Type B pancreatic cell (in vitro differentiated cells): ENCODE results near the gene NOP53. TPM values are rescaled to one million over a fixed set of nuclear protein-coding genes. Genes with fewer than 3 reads are reported as not detected.

Source experiments
- DNase-seq: peaks from one replicate; pipeline ENCODE4 v3.0.0; 2021; ENCODE audit warnings: mixed read lengths; ENCODE audit not compliant: unreplicated experiment; ENCODE audit errors: extremely low spot score
- H3K27ac Mint-ChIP-seq: 2 replicates; pipeline ENCODE4 v1.8.0; 2021; ENCODE audit warnings: mild to moderate bottlenecking, mixed read lengths
- H3K27me3 Mint-ChIP-seq: 2 replicates; pipeline ENCODE4 v1.8.0; 2021; ENCODE audit warnings: mixed read lengths
- H3K36me3 Mint-ChIP-seq: 2 replicates; pipeline ENCODE4 v1.8.0; 2021; ENCODE audit warnings: mixed read lengths
- H3K4me1 Mint-ChIP-seq: one replicate; pipeline ENCODE4 v1.8.0; 2021; ENCODE audit warnings: mixed read lengths; ENCODE audit not compliant: unreplicated experiment
- H3K4me3 Mint-ChIP-seq: 2 replicates; pipeline ENCODE4 v1.8.0; 2021; ENCODE audit warnings: mild to moderate bottlenecking, mixed read lengths
- H3K9me3 Mint-ChIP-seq: 2 replicates; pipeline ENCODE4 v1.8.0; 2021; ENCODE audit warnings: mixed read lengths
- long read RNA-seq: library from polyadenylated mRNA; unstranded; transcript quantifications from one replicate; pipeline ENCODE4 v2.0.0, GENCODE V29; 2020
- total RNA-seq: library from RNA; stranded (reverse); gene quantifications from 2 replicates; pipeline ENCODE4 v1.2.1, GENCODE V29; 2021; ENCODE audit warnings: low replicate concordance
- TF ChIP-seq, protein P1 (sequence below): fragments of 200-600 bp; sonication (generic); conservative IDR thresholded peaks from 2 replicates; pipeline ENCODE4 v1.5.0; 2021; ENCODE audit warnings: antibody characterized with exemption, mild to moderate bottlenecking

NOP53 gene
- total RNA-seq, result 274 and 291 TPM in 2 replicates
- long read RNA-seq, transcript NOP53-206 (2 exons, 265 nt), result major isoform, 17 of 23 reads
- long read RNA-seq, transcript NOP53-201 (13 exons, 1,528 nt), result minor isoform, 5 of 23 reads
- long read RNA-seq, partial matches to known transcripts, result 1 of 23 reads
- long read RNA-seq, other reads (novel, unspliced or antisense), result 0 of 23 reads

DNA sequence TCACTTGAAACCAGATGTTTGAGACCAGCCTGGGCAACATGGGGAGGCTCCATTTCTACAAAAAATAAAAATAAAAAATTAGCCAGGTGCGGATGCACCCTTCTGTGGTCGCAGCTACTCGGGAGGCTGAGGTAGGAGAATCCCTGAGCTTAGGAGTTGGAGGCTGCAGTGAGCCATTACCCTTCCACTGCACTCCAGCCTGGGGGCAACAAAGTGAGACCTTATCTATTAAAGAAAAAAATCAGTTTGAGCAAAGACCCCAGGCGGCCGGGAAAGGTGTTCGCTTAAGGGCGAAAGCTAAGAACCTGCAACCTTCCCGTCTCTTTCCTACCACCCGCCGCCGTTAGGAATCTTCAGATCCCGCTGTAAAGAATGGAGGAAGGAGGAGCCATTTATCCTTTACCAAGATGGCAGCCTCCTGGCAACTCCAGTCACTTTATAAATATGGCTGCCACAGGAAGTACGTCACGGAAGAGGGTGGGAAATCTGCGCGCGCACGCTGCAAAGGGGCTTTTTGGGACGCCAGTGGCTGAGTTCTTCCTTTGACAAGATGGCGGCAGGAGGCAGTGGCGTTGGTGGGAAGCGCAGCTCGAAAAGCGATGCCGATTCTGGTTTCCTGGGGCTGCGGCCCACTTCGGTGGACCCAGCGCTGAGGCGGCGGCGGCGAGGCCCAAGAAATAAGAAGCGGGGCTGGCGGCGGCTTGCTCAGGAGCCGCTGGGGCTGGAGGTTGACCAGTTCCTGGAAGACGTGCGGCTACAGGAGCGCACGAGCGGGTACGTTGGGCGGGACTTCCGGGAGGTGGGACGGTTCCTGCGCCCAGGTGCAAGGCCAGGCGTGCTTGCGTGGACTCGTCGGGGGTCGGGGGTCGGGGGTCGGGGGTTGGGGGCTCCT, at the start of gene NOP53:
NOP53 (plus strand) TSS at position 537 of the 892 bp plus-strand sequence; CDS start at position 551, 14 bp downstream.
- TF ChIP-seq, protein P1, sequence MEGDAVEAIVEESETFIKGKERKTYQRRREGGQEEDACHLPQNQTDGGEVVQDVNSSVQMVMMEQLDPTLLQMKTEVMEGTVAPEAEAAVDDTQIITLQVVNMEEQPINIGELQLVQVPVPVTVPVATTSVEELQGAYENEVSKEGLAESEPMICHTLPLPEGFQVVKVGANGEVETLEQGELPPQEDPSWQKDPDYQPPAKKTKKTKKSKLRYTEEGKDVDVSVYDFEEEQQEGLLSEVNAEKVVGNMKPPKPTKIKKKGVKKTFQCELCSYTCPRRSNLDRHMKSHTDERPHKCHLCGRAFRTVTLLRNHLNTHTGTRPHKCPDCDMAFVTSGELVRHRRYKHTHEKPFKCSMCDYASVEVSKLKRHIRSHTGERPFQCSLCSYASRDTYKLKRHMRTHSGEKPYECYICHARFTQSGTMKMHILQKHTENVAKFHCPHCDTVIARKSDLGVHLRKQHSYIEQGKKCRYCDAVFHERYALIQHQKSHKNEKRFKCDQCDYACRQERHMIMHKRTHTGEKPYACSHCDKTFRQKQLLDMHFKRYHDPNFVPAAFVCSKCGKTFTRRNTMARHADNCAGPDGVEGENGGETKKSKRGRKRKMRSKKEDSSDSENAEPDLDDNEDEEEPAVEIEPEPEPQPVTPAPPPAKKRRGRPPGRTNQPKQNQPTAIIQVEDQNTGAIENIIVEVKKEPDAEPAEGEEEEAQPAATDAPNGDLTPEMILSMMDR, result peak; percentile 27
- Mint-ChIP-seq H3K4me3 (peak within 1 kb of the TSS; percentile 99), H3K9me3 (no peaks in the 10 kb centered on the region), H3K27me3 (peaks cover 10% of the 10 kb centered on the region), H3K36me3 (peaks cover 16% of the 10 kb centered on the region), H3K27ac (peak within 1 kb of the TSS; percentile 100), H3K4me1 (peaks cover 9% of the 10 kb centered on the region)
- DNase-seq, result peak; percentile 97

DNA sequence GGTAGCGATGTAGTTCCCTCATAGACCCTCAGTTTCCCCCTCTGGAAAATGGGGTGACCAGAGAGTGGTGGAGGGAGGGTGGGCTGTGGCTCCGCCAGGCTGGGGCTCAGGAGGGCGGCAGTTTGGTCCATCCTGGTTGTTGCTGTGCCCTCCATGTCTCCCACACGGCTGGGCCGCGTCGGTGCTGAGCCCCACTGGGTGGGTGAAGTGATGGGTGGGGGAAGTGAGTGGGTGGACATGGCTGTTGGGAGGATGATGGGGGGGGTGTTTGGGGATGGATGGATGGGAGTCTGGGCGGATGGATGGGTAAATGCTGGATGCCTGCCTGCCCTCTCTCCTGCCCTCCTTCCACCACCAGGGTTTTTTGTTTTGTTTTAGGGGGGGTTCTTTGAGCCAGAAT, 48.7 kb upstream of the NOP53 start:
- H3K36me3 Mint-ChIP-seq, result no peaks in the 10 kb centered on the region
- H3K4me3 Mint-ChIP-seq, result no peak overlapping the region
- TF ChIP-seq, protein P1, result no peak
- H3K4me1 Mint-ChIP-seq, result peaks cover 5% of the 10 kb centered on the region
- DNase-seq, result no peak
- no peak overlapping the region for H3K27ac Mint-ChIP-seq
- no peaks in the 10 kb centered on the region for H3K27me3 Mint-ChIP-seq
- no peaks in the 10 kb centered on the region for H3K9me3 Mint-ChIP-seq

DNA sequence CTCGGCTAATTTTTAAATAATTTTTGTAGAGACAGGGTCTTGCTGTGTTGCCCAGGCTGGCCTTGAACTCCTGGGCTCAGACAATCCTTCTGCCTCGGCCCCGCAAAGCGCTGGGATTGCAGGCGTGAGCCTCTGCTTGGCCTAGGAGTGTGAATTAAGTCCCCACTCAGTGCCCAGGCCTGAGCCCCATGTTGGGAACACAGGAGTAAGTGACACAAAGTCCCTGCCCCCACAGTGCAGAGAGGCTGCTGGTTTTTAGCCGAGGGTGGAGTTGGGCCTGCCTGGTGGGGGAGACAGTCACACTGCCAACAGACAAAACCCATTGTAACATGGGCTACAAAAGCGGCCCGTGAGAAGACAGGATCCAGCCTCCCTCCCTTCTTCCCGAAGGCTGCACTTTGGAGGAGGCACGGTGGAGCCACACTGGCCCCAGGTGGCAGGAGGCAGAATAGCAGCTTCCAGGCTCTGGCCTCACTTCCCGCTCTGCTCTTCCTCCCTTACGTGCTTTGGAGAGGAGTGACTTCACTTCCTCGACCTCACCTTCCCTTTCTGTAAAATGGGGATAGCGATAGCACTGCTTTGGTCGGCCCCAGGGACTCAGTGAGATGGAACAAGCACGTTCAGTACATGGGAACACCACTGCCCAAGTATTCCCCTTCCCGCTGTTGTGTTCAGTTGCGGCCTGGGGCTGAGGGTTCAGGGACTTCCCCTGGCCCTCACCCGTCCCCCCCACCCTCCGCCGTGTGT, 47.3 kb upstream of the NOP53 start:
- H3K4me3 Mint-ChIP-seq, result no peak overlapping the region
- no peak overlapping the region for H3K27ac Mint-ChIP-seq
- no peaks in the 10 kb centered on the region for H3K9me3 Mint-ChIP-seq
- no peaks in the 10 kb centered on the region for H3K27me3 Mint-ChIP-seq
- H3K36me3 Mint-ChIP-seq, result peaks cover 3% of the 10 kb centered on the region
- TF ChIP-seq, protein P1, result peak; percentile 98
- peaks cover 5% of the 10 kb centered on the region for H3K4me1 Mint-ChIP-seq
- no peak for DNase-seq

DNA sequence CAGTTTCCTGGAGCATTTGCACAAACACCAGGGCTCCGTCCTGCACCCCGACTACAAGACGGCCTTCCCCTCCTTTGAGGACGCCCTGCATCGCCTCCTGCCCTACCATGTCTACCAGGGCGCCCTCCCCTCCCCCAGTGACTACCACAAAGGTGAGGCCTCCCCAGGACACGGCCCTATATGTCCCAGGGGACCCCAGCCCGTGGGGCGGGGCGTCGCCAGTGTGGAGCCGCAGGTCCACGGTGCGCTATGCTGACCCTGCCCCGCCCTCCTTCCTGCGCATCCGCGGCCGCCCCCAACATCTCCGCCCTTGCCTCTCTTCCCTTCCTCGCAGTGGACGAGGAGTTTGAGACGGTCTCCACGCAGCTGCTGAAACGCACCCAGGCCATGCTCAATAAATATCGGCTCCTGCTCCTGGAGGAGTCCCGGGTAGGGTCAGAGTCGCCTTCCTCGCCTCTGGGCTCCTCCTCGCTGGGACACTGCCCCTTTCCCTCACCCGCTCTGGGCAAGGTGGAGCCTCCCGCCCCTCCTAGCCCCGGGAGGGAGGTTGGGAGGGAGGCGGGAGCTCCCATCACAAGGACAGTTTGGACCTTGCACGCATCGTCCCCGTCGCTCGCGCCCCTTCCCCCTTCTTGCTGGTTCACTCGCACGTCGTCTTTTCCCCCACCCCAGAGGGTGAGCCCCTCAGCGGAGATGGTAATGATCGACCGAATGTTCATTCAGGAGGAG, 46.6 kb upstream of the NOP53 start:
- TF ChIP-seq, protein P1, result no peak
- no peaks in the 10 kb centered on the region for H3K9me3 Mint-ChIP-seq
- peaks cover 5% of the 10 kb centered on the region for H3K4me1 Mint-ChIP-seq
- DNase-seq, result no peak
- peaks cover 7% of the 10 kb centered on the region for H3K36me3 Mint-ChIP-seq
- no peak overlapping the region for H3K27ac Mint-ChIP-seq
- H3K4me3 Mint-ChIP-seq, result no peak overlapping the region
- no peaks in the 10 kb centered on the region for H3K27me3 Mint-ChIP-seq

DNA sequence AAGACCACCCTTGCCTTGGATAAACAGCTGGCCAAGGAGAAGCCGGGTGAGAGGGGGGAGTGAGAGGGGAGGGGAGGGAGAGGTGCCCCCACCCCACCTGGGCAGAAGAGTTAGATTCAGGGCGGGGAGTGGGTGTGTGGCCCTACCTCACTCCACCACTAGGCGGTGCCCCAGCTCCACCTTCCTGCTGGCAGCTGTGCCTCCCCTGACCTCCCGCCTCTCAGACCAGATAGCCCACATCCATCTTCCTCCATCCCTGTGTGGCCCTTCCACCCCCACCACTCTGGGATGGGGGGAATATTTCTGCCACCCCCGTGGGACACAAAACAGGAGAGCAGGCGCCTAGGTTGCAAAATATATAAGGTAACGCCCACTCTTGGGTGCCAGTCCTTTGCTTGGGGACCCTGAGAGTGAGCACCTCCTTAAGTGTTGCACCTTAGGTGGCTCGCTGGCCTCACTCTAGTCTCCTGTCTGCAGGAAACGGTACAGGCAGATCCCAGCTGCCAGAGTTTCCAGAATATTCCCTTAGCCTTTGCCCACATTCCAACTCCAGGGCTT, 45.9 kb upstream of the NOP53 start:
- TF ChIP-seq, protein P1, result peak; percentile 88
- Mint-ChIP-seq H3K9me3 (no peaks in the 10 kb centered on the region), H3K27me3 (no peaks in the 10 kb centered on the region), H3K4me1 (peaks cover 5% of the 10 kb centered on the region), H3K4me3 (no peak overlapping the region), H3K27ac (no peak overlapping the region), H3K36me3 (peaks cover 7% of the 10 kb centered on the region)
- no peak for DNase-seq
